CD14-positive monocyte (primary cell): Measurements from ENCODE around the gene NEK9. TPM values are rescaled to one million over a fixed set of nuclear protein-coding genes. Genes with fewer than 3 reads are reported as not detected.

Source experiments
- DNase-seq, 3 donors: peaks; one replicate each; pipeline ENCODE4 v3.0.0-alpha.2; 2011 to 2022
- H2AFZ ChIP-seq: 2 replicates; pipeline ENCODE4 v1.6.0; 2012; ENCODE audit warnings: mild to moderate bottlenecking, low read depth, low read length, inconsistent platforms; ENCODE audit not compliant: insufficient read depth, poor library complexity, severe bottlenecking
- H3K27ac ChIP-seq, 2 donors: 1 replicate in 1 of 2; 2 replicates in 1 of 2; pipeline ENCODE4 v1.5.1; 2012 to 2013; ENCODE audit warnings: low read length in 2 of 2, control low read depth in 1 of 2, inconsistent platforms in 1 of 2, low read depth in 1 of 2, mild to moderate bottlenecking in 1 of 2
- H3K27me3 ChIP-seq, 2 donors: one replicate each; pipeline versions ENCODE4 v1.6.0 to v1.6.1; 2011 to 2013; ENCODE audit warnings: low read length in 2 of 2; ENCODE audit not compliant: control insufficient read depth in 2 of 2, insufficient read depth in 2 of 2
- H3K36me3 ChIP-seq, 2 donors: replicated peaks in 1 of 2; 1 replicate in 1 of 2; 2 replicates in 1 of 2; pipeline versions ENCODE4 v1.5.1 to v1.6.1; 2012 to 2013; ENCODE audit warnings: low read length in 2 of 2, control low read depth in 1 of 2, inconsistent platforms in 1 of 2, mild to moderate bottlenecking in 1 of 2; ENCODE audit not compliant: insufficient read depth in 2 of 2, control insufficient read depth in 1 of 2
- H3K4me1 ChIP-seq, 2 donors: 1 replicate in 1 of 2; 2 replicates in 1 of 2; pipeline versions ENCODE4 v1.5.1 to v1.6.1; 2012 to 2013; ENCODE audit warnings: low read length in 2 of 2, control low read depth in 1 of 2, inconsistent platforms in 1 of 2, mild to moderate bottlenecking in 1 of 2, moderate library complexity in 1 of 2; ENCODE audit not compliant: insufficient read depth in 2 of 2, control insufficient read depth in 1 of 2
- H3K4me2 ChIP-seq: replicated peaks from 2 replicates; pipeline ENCODE3; 2012; ENCODE audit warnings: low read length, moderate library complexity, mild to moderate bottlenecking; ENCODE audit not compliant: poor library complexity, severe bottlenecking; ENCODE audit errors: extremely low read depth
- H3K4me3 ChIP-seq, 3 experiments: fragments of 200-600 bp in 1 of 3; sonication (generic) in 1 of 3; replicated peaks in 1 of 3; 1 replicate in 2 of 3; 2 replicates in 1 of 3; pipeline ENCODE4 v1.5.1; 2011 to 2013; ENCODE audit warnings: low read length in 3 of 3, mild to moderate bottlenecking in 3 of 3, control low read depth in 2 of 3, low read depth in 2 of 3, inconsistent platforms in 1 of 3, moderate library complexity in 1 of 3
- H3K79me2 ChIP-seq: 2 replicates; pipeline ENCODE4 v1.6.0; 2012; ENCODE audit warnings: mild to moderate bottlenecking, control low read depth, inconsistent platforms, low read length, moderate library complexity; ENCODE audit not compliant: insufficient read depth
- H3K9ac ChIP-seq: 2 replicates; pipeline ENCODE4 v1.6.0; 2017; ENCODE audit warnings: low read length, mild to moderate bottlenecking; ENCODE audit not compliant: insufficient read depth, poor library complexity, severe bottlenecking
- H3K9me3 ChIP-seq, 2 donors: replicated peaks in 1 of 2; 1 replicate in 1 of 2; 2 replicates in 1 of 2; pipeline versions ENCODE4 v1.5.1 to v1.6.1; 2012 to 2013; ENCODE audit warnings: low read length in 2 of 2, control low read depth in 1 of 2; ENCODE audit not compliant: control insufficient read depth in 1 of 2, insufficient read depth in 1 of 2
- H4K20me1 ChIP-seq: 2 replicates; pipeline ENCODE4 v1.6.0; 2012; ENCODE audit warnings: mild to moderate bottlenecking, low read length, control low read depth, moderate library complexity; ENCODE audit not compliant: insufficient read depth
- H3K27ac Mint-ChIP-seq, 7 donors: one replicate each; pipeline ENCODE4 v1.8.0; 2020; ENCODE audit warnings: mild to moderate bottlenecking in 7 of 7, mixed read lengths in 7 of 7, moderate library complexity in 6 of 7, inconsistent platforms in 2 of 7
- H3K27me3 Mint-ChIP-seq, 3 donors: one replicate each; pipeline ENCODE4 v1.8.0; 2021 to 2022; ENCODE audit warnings: low read depth in 3 of 3, mild to moderate bottlenecking in 3 of 3, mixed read lengths in 3 of 3, moderate library complexity in 3 of 3, inconsistent platforms in 1 of 3
- H3K36me3 Mint-ChIP-seq, 2 donors: one replicate each; pipeline ENCODE4 v1.8.0; 2020; ENCODE audit warnings: mixed read lengths in 2 of 2, inconsistent platforms in 1 of 2, mild to moderate bottlenecking in 1 of 2
- H3K4me1 Mint-ChIP-seq: one replicate; pipeline ENCODE4 v1.8.0; 2020; ENCODE audit warnings: mild to moderate bottlenecking, mixed read lengths
- H3K4me3 Mint-ChIP-seq, 2 donors: one replicate each; pipeline ENCODE4 v1.8.0; 2020; ENCODE audit warnings: mild to moderate bottlenecking in 2 of 2, mixed read lengths in 2 of 2, moderate library complexity in 1 of 2
- H3K9me3 Mint-ChIP-seq, 7 donors: one replicate each; pipeline ENCODE4 v1.8.0; 2020 to 2022; ENCODE audit warnings: mixed read lengths in 7 of 7, mild to moderate bottlenecking in 6 of 7, moderate library complexity in 6 of 7, inconsistent platforms in 2 of 7
- CTCF ChIP-seq: fragments of 200-600 bp; IDR thresholded peaks from one replicate; pipeline ENCODE4 v1.8.0; 2022; ENCODE audit warnings: antibody characterized with exemption, mild to moderate bottlenecking
- WGBS: methylation state at CpG from one replicate; pipeline ENCODE4 v1.1.5; 2013; ENCODE audit warnings: missing lambda C conversion rate; ENCODE audit not compliant: insufficient coverage; 5-methylcytosine and 5-hydroxymethylcytosine counted together
- intact Hi-C, 2 donors: fragments of 100-400 bp; cut with micrococcal nuclease; formaldehyde crosslinking; loops; one replicate each; pipeline versions ENCODE4 v1.15.0 to v1.15.1; 2023
- polyA plus RNA-seq, 3 donors: library from polyadenylated mRNA; depleted of rRNA in 1 of 3; unstranded in 2 of 3; stranded (reverse) in 1 of 3; fragments of 300-500 nt in 2 of 3; fragments of >200 nt in 1 of 3; fragmentation: Illumina TruSeq in 2 of 3; gene quantifications; 1 replicate in 2 of 3; 2 replicates in 1 of 3; pipeline ENCODE4 v1.2.3, GENCODE V29; 2012 to 2021

Gene NEK9
- polyA plus RNA-seq, 3 donors = 8.9 to 27.8 (median 10.1) TPM

GRCh38 chr14:75113932-75114539 lies 12.8 kb downstream of the NEK9 start:
- no CpG with 5 or more reads among the region's 5 CpGs for WGBS
- peaks cover 2% of the 10 kb centered on the region for H3K4me1 Mint-ChIP-seq
- Histone ChIP-seq H3K36me3 (peaks cover 97 to 100% of the 10 kb centered on the region in 2 donors), H3K4me3 (no peak overlapping the region), H3K9me3 (no peaks in the 10 kb centered on the region), H3K4me2 (no peak overlapping the region), H3K4me1 (no peaks in the 10 kb centered on the region), H2AFZ (no peak overlapping the region), H3K79me2 (no peaks in the 10 kb centered on the region), H4K20me1 (no peaks in the 10 kb centered on the region), H3K27ac (no peak overlapping the region), H3K27me3 (no peaks in the 10 kb centered on the region), H3K9ac (no peak overlapping the region)
- TF ChIP-seq CTCF = no peak
- intact Hi-C loops = no loop called here
- H3K4me3 Mint-ChIP-seq = no peak overlapping the region
- no peaks in the 10 kb centered on the region for H3K27me3 Mint-ChIP-seq
- H3K36me3 Mint-ChIP-seq = peaks cover 82 to 92% of the 10 kb centered on the region in 2 donors
- H3K9me3 Mint-ChIP-seq = no peaks in the 10 kb centered on the region
- DNase-seq = no peak
- no peak overlapping the region for H3K27ac Mint-ChIP-seq

DNA sequence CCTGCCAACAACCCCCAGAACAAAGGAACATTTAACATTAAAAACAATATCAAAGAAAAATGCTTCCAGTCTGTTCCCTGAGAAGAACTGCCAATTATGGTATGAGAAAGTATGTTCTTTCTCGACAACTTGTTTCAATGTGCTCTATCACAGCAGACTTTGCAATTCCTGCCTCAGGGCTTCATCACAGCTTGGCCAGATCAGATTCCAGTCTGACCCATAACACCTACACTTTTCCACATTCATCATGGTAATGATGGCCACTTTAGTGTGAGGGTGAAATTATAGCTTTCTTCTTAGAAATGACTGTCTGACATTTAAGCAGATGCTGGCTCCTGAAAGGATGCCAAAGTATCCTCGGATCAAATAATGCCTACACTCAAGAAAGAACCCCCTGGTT lies 17.0 kb downstream of the NEK9 start:
- H3K9me3 Mint-ChIP-seq = no peaks in the 10 kb centered on the region

More for the DNA sequence above, 17.0 kb downstream of the NEK9 start:
- intact Hi-C loops = no loop called here
- no peak overlapping the region for H2AFZ ChIP-seq
- H3K27me3 ChIP-seq = no peaks in the 10 kb centered on the region
- H3K4me2 ChIP-seq = no peak overlapping the region
- Mint-ChIP-seq H3K27ac (no peak overlapping the region), H3K4me1 (no peaks in the 10 kb centered on the region), H3K27me3 (no peaks in the 10 kb centered on the region), H3K36me3 (peaks cover 81 to 92% of the 10 kb centered on the region in 2 donors), H3K4me3 (no peak overlapping the region)
- peaks cover 94 to 100% of the 10 kb centered on the region in 2 donors for H3K36me3 ChIP-seq
- H3K27ac ChIP-seq = no peak overlapping the region
- no peak for DNase-seq
- no peaks in the 10 kb centered on the region for H3K9me3 ChIP-seq
- H3K79me2 ChIP-seq = no peaks in the 10 kb centered on the region
- no CpG with 5 or more reads among the region's 2 CpGs for WGBS
- H4K20me1 ChIP-seq = no peaks in the 10 kb centered on the region
- TF ChIP-seq CTCF = no peak
- no peak overlapping the region for H3K4me3 ChIP-seq
- no peak overlapping the region for H3K9ac ChIP-seq
- H3K4me1 ChIP-seq = no peaks in the 10 kb centered on the region
